ENCODE measurements around the gene HDAC7. TPM values are rescaled to one million over a fixed set of nuclear protein-coding genes. Genes with fewer than 3 reads are reported as not detected.

Gene HDAC7
- total RNA-seq, 1 donor = 25.4 TPM

Other genes with a start within 250 kb of the HDAC7 start
- gene RPAP3, start 113.9 kb downstream of the HDAC7 start, total RNA-seq = 14.7 TPM
- gene ENDOU, start 94.4 kb downstream of the HDAC7 start, total RNA-seq = not detected
- gene RAPGEF3, start 61.0 kb downstream of the HDAC7 start, total RNA-seq = 0.42 TPM
- gene SLC48A1, start 46.7 kb downstream of the HDAC7 start, total RNA-seq = 3.8 TPM
- gene VDR, start 85.1 kb upstream of the HDAC7 start, total RNA-seq = 6.0 TPM
- 17.3 TPM for gene TMEM106C, start 143.7 kb upstream of the HDAC7 start, total RNA-seq
- not detected for gene COL2A1, start 184.6 kb upstream of the HDAC7 start, total RNA-seq

Data from mononuclear cell (primary cell).